Stimulated activated CD8-positive, alpha-beta memory T cell treated with anti-CD3 and anti-CD28 coated beads, Interleukin-12 subunit alpha, Interleukin-12 subunit beta, amount 100 ng/mL, for 1 hour (primary cell): ENCODE results near the gene MTHFD1.

Experiments used
- DNase-seq: peaks from one replicate; pipeline ENCODE4 v3.0.0-alpha.2; 2020; ENCODE audit warnings: low read depth

MTHFD1 gene

DNA sequence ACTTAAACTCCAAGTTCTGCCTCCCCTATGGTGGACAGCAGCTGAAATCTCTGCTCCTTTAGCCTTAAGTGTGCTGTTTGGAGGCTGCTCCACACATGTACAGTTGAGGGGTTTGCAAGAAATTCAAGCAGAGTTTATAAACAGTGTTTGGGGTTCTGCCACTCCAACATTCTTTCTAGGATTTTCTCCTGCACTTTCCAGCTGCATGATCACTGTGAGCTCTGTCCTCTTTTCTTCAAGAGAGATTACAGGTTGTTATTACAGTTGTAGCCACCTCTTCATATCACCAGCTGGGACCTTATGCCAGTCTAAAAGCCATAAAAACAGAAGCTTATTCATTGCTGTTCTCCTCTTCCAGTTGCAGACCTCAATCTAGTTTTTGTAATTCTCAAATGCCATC, 107.1 kb downstream of the MTHFD1 start:
- no peak for DNase-seq

DNA sequence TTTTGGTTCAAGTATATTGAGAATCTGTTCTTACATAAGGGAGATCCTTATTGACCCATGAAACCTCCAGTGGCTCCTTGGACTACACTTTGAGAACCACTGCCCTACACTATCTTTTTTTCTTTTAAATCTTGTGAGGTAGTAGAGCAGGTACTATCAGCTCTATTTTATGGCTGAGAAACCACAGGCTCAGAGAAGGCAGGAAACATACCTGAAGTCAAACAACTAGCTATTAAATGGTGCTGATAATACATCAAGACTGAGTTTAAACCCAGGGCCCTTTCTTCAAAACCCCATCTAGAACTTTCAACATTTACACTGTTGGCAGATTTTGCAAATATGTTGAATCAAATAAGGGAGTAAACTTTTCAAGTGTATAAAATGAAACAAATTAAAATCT, 108.6 kb downstream of the MTHFD1 start:
- DNase-seq, result no peak

DNA sequence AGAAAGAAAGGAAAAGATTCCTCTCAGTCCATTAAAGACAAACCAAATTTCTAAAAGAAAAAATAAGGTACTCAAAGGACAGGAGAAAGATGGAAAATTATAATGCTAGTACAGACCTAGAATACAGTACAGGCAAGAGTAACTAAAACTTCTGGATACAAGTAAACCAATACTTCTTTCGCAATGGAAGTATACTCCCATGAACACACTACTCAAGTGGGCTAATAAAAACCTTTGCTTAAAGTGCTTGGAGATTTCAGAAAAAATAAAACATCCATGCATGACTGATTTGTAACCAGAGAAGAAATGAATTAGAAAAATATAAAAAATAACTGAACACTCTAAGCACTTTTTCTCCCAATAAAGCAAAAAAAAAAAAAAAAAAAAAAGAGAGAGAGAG, 111.9 kb downstream of the MTHFD1 start:
- DNase-seq, result no peak

DNA sequence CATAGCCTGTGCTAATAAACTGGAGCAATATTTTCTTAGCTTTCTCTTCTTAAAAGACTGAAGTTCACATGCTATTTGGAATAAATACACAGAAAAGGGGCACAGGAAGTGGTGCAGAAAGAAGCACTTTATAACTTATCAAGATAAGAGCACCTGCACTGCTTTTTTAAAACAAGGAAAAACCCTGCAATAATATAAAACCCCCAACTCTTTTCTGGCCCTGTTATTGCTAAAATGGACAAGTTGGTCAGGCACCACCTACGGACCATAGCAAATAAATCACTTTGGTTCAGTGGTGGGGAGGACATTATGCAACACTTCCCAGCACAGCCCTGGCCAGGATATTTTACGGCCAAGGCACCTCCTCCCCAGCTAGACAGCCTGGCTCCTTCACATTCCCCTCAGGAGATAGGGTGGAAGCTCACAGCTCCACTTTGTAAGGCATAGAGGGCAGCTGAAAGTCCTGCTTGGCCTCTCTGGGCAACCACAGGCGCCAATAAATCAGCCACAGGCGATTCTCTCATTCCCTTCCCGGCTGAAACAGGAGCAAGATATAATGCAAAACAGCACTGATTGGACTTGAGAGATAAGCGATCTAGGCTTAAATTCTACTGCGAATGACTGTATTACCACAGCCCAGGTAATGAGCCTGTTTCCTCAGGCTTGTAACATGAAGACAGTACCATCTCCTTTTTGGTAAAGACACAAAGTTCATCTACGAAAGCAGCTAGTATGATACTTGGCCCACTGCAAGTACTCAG, 113.4 kb downstream of the MTHFD1 start:
- DNase-seq, result no peak

DNA sequence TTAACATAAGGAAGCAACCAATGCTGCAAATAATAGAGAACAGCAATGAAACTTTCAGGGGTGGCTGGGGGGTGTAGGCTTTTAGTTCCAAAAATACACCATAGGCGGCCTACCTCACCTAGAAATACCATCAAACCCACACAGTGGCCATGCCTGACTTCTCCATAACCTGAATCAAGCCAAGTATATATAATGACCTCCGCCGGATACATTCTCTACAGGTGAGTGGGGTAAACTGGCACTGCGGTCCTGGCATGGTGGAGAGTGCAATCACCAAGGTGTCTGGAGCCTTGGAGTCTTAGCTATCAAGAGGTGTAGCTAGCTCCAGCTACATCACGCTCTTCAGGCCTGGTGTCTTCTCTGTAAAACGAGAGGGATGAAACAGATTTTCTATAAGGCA, 114.3 kb downstream of the MTHFD1 start:
- DNase-seq, result no peak

DNA sequence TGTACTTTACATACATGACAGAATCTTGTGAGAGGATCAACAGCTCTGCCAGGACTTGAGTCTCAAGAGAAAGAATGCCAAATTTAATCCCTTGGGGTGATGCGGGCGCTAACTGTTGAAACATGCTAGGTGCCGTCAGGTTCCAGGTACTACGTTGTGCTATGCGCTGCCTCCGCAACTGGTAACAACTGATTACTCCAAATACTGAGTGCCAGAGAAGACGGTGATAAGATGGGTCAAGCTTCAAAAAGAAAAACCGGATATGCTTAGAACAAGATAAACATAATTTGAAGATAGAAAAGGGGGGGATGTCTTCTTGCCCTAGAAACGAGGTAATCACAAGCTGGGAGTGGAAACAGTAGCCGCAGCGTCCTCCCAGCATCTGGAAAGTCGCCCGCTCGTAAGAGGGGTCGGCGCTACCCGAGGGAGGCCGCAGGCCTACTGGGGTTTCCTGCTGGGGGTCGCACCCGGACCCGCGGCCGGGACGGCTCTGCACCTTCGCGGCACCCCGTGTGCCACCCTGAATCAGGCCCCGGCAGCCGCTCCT, 114.8 kb downstream of the MTHFD1 start:
- no peak for DNase-seq

DNA sequence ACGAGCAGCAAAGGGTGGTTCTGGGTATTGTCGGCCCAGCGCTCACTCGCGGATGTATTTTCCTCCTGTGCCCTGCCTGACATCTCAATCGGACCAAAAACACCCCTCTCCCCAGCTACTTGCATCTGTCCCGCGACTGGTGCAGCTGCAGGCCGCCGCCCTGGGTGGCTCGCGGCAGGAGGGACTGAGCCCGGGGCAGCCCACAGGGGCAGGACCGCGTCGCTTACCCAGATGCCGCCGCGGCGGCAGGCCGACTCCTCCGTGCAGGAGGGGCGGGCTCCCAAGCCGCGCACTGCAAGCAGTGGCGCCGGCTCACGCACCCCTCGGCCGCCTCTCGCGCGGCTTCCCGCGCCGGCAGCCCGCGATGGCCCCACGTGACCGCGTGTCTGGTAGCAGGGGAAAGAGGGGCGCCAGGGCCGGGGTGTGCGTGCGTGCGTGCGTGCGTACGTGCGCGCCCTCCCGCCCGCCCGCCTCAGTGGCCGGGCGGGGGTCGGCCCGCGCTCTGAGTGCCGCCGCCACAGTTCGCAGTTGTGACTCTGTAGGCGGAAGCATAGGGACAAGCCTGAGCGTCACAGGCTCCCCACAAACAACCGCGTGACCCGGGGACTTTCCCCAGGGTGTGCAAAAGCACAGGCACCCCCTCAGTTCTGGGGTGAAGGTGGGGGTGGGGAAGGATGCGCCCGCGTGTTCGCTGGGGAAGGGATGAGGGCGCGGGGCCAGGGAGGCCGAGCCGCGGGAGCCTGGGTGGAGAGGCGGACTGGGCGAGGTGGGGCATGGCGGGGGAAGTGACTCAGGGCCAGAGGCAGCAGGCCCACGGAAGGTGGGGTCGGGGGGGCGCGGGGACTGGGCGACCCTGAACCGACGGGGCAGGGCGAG, 115.5 kb downstream of the MTHFD1 start, which contains the start of gene ZBTB25:
Gene ZBTB25, minus strand, starts transcription at position 405 of the 876 bp plus-strand sequence. CDS start 13,305 bp downstream, outside the sequence.
- peak; percentile 95 for DNase-seq

DNA sequence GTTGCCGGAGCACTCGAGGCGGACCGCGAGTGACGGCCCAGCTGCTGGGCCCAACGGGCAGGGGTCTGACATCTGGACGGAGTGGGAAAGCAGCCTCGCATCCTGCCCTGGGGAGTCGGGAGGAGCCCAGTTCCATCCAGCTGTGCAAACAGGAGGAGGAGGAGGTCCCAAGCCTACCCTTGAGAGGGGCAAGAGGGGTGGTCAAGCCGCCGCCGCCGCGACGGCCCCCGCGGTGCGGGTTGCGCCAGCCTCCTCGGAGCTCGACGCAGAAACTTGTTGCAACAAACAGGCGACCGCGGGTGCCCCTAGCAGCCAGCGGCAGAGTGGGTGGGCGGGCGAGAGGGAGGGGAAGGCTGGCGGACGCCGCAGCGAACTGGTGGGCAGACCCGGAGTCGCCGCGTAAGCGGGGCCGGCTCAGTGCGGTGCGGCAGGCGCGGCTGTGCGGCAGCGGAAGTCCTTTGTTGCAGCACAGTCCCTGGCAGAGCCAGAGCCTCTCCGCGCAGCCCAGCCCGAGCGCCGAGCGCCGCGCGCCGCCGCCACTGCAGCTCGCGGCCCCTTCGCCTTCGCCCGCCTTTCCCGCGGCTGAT, 116.2 kb downstream of the MTHFD1 start, which contains the start of gene ZBTB1:
Gene ZBTB1, plus strand, starts transcription at position 461 of the 587 bp plus-strand sequence. CDS start 16,735 bp downstream, outside the sequence.
- peak; percentile 67 for DNase-seq

DNA sequence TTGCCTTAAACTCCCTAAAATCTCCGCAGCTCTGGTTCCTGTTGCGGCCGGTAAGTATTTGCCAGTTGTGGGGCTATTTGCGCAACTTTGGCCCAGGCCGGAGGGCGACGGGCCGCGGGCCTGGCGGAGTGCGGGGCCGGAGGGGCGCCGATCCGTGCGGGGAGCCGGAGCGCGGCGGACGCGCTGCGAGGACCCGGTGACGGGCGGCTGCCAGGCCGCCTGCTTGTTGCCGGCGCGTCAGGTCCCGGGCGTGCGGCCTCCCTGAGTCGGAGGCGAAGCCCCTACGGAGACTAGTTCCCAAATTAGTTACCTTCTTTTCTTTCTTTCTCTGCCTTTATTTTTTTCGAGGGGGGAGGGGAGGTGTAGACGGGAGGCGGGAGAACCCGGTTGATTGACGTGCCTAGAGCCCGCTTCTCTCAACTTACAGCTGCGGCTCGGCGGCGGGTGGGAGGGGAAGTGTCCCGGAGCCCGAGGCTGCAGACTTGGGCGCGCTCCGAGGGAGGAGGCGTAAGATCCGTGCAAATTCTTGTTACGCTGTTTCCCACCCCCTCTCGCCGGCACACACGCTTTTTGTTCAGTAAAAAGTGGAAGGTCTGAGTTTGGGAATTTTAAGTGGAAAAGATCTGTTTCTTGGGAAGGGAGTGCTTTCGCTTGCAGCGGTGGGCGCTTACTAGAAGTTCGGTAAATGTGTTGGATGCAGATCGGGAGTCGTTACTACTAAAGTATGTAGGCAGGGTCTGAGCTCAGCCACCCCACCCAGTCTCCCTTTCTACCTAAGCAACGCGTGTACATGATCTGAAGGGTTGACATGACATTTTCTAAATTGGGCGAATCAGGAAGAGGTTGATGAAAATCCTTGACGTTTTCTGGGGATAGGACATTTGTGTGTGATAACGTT, 117.0 kb downstream of the MTHFD1 start:
- DNase-seq, result peak; percentile 68

DNA sequence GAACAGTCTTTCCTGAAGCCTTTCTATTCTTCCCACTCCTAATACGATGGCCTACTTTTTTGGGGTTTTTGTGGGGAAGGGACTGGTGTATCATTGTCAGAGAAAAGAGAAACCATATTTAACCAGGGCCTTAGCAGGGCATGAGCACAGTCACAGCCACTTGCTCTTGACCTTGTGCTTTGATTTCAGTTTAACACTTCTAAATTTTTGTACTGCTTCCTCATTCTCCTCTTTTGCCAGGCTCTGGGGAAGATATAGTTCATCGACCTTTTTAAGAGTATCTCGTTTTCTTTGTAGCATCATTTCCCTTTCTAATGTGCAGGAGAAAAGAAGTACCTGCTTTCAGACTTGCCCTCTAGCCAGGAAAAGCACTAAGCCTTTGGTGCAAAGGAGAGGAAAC, 118.6 kb downstream of the MTHFD1 start:
- no peak for DNase-seq

DNA sequence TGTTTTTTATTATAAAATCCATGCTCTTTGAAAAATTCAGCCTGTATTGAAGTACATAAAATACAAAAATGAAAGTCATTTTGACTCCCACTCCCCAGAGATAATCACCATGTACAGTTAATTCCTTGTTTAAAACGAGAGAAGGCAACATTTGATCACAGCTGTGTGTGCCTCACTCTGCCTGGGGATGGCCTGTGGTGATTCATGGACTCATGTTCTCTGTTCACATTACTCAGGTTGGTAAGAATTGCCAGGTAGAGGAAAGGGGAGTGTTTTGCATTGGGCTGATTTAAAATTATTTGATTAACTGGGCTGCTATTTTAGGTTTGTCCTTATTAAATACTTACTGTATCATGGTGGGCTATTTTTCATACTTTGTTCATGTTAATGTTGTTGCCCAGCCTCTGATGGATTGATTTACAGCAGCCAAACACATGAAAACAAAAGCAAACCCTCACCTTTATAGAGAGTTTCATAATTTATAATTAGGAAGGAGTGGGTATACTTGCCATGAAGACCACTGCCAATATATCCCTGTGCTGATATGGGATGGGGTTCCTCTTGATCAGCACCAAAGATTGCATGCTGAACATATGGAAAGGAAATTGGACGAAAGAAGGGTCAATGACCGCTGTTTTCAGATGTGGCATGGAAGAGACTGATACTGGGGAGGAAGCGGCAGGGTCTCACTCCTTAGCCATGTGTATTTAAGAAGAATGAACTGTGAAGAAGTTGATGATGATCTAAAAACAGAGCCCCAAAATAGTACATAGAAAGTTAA, 119.4 kb downstream of the MTHFD1 start:
- DNase-seq, result no peak

DNA sequence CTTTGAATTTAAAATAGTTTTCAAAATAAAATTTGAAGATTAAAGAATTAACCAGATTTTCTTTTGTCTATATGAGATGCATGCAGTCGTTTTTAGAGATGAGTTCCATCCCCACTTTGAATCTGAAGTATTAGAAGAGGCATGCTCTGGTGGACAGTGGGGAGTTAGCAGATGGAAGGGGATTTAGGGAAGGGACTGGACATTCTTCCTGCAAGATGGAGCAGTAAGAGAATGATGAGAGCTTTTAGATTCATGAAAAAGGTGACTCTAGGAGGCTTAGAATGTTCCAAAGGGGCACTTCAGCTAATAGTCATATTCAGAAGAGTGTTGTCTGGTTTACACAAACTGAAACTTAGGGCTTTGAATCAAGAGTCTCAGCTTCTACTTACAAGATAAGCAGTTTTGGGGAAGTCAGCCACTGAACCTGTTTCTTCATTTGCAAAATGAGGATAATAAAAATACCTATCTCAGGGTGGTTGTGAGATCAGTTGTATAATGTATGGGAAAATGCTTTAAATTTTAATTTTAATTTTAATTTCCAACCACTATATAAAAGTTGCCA, 120.1 kb downstream of the MTHFD1 start:
- DNase-seq, result no peak

DNA sequence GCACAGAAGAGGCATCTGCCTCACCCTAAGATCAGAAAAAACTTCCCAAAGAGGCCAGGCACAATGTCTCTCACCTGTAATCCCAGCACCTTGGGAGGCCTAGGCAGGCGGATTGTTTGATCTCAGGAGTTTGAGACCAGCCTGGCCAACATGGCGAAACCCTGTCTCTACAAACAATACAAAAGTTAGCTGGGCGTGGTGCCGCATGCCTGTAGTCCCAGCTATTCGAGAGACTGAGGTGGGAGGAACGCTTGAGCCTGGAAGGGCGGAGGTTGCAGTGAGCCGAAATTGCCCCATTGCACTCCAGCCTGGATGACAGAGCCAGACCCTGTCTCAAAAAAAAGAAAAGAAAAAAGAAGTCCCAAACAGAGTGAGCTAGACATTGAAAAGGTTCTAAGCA, 120.9 kb downstream of the MTHFD1 start:
- no peak for DNase-seq
